Kidney glomerular epithelial cell (primary cell): ENCODE measurements around the gene DCD.
"Not testable (repeated sequence)": the region's sequence is repeated elsewhere in the genome, so short reads cannot be mapped to it uniquely, and the experiment has no call there.

Experiments used
- DNase-seq: peaks from one replicate; lab custom pipeline; 2025; lab: John Stamatoyannopoulos, UW

Gene DCD

DNA sequence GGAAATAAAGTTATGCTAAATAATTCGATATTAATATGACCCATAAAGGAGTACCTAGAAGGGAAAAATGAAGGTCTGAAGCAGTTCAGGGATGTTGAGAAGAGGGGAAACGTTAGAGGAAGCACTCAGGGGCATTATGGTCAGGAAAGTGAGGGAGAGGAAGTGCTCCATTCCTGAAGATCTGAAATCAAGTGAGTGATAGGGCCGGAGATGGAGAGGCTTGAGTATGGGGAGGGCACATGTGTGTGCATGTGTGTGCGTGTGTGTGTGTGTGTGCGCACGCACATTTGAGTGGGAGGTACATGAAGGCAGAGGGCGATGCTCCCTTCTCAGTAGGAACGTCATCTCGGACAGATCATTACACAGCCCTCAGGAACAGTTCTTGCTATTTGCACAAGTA lies 4.9 kb upstream of the DCD start:
- DNase-seq: no peak

DNA sequence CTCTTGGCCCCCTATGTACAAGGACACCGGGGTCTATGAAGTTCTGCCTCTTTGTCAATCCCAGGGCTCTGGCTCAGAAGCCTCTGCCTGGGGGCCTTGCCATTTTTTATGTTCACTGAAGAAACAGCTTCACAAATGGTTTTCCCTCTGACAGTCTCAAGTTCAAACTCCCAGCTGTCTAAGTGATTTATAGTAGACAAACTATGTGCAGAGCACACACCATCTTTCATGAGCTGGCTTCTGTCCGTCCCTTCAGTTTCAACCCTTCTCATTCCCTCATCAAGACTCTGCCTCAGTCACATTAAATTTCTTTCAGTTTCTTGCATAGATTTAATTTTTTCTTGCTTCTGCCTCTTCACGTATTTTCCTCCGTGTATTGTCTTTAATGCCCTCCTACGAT lies 2.7 kb upstream of the DCD start:
- DNase-seq: no peak

DNA sequence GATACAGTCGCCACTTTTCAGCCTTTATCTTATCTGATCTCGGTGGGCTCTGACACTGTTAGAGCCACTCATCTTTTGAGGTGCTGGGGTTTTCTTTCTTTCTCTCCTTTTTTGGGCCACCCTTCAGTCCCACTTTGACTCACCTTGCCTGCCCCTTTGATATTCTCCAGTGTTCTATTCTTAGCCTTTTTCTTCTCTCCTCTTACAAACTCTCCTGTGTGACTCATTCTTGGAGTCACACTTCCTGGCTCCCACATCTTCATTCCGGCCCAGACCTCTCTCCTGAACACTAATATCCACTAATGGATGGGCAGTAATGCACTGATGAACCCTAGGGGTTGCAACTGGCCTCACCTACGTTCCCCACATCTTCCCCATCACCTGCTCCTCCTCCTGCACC lies 2.2 kb upstream of the DCD start:
- DNase-seq: peak; percentile 43

DNA sequence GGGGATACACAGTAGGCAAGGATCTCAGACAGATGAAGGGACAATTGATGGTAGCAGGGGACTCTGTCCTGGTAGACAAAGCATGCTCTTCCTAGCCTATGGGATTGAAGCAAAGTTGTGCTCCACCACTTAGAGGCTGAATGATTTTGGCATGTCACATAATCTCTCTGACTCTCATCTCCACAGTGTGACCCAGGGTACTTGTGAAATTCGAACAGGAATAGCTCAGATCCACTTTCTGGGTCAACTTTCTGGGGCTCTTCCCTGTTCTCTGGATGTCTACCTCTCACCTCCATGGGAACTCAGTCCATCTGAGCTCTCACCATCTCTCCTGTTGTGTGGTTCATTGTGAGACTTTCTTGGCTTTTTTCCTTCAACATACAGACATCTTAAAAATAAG lies 1.7 kb upstream of the DCD start:
- no peak for DNase-seq

DNA sequence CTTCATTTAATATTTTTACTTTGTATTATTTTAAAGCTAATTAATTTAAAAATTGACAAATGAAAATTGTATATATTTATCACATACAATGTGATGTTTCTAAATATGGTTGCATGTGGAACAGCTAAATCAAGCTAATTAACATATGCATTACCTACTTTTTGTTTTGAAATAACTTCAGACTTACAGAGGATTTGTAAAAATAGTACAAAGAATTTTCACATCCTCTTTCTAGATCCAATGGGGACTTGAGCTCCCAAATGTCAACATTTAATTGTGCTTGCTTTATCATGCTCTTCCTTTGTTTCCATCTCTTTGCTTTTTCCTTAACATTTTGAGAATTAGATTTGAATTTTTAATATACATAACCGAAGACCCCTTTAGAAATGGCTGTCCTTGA lies 6.6 kb downstream of the DCD start:
- no peak for DNase-seq

DNA sequence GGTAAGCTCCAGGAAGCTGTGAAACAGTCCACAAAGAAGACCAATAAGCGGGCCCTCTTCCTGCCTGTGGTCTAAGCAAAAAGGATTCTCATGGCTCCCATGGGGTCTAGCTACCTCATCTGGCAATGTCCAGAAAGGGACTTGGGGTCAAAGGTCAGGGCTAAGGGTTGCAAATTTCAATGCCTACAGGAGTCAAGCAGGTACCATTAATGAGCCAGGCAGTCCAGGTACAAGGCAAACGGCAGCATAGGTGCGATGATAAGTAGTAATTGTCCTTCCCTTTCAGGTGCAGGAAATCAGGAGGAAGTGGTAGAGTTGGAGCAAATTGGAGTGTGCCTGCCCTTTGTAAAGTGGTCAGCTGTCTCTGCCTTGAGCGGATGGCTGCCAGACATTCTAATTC lies 7.1 kb downstream of the DCD start:
- no peak for DNase-seq

DNA sequence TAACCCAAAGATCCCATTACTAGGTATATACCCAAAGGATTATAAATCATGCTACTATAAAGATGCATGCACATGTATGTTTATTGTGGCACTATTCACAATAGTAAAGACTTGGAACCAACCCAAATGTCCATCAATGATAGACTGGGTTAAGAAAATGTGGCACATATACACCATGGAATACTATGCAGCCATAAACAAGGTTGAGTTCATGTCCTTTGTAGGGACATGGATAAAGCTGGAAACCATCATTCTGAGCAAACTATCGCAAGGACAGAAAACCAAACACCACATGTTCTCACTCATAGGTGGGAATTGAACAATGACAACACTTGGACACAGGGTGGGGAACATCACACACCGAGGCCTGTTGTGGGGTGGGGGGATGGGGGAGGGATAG lies 9.1 kb downstream of the DCD start:
- not testable (repeated sequence) for DNase-seq

DNA sequence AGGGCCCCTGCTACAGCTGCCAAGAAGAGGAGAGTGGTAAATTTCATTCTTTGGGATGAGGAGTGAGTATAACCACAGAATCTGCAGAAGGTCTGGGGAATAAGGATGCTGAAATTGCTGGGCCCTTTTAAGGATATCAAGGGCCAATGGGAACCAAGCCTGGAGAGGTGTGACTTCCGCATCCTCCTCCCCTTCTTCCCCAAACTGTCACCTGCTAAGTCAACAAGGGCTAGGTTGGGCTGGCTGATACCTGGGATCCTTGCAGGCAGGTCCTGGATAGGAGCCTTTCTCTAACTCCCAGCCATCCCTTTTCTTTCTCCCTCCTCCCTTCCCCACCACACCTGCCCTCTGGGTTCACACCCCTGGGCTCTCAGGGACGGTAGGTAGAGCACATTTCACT lies 13.4 kb downstream of the DCD start, which contains the start of gene LACRT:
Gene LACRT (minus strand): TSS at position 101 of the 400 bp plus-strand sequence. CDS start 54 bp downstream, at position 47.
- DNase-seq: no peak

DNA sequence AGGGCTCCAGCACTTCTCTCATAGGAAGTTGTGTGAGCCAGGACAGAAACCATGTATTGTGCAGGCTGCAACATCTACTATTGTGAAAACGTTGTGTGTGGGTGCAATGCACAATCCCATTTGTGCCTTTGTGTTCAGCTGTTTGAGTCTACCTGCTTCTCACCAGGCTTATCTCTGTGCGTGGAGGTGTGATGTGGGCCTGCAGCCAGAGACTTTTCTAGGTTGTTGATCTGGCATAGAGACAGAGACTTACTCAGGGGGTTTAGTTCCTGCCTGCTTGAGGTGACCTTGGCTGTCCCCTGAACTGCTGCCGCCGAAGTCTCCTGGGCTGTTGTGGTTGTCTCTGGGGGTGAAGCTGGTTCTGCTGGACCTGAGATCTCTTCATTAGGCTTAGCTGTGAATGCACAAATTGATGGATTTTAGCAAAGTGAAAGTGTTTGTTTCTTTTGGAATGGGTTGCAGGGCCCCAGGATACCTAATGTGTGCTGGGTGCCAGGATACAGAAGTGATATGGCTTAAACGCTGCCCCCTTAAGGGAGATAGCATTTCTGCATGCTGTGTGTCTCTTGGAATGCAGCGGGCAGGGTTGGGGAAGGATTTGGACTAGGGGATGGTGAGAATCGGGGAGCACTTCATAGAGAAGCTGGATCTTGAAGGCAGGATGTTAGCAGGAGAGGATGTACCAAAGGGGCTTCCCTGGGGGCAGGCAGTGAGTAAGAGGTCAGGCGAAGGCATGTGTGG lies 16.0 kb downstream of the DCD start:
- no peak for DNase-seq

DNA sequence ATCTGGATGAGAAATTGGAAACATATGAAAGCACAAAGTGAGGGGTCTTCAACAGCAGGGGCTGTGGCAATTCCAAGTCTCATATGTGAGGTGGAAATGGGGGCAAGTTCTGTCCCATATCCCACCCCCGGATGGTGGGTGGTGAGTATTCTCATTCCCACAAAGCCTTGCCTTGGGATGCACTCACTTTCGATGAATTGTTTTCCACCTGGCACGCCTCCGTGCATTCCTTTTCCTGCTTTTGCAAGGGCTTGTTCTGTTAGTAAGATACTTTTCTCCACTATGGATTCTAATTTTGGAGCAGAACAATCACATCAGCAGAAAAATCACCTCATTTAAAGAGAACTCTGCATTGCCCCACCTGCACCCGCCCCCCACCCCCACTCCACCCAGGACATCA lies 16.6 kb downstream of the DCD start:
- no peak for DNase-seq

DNA sequence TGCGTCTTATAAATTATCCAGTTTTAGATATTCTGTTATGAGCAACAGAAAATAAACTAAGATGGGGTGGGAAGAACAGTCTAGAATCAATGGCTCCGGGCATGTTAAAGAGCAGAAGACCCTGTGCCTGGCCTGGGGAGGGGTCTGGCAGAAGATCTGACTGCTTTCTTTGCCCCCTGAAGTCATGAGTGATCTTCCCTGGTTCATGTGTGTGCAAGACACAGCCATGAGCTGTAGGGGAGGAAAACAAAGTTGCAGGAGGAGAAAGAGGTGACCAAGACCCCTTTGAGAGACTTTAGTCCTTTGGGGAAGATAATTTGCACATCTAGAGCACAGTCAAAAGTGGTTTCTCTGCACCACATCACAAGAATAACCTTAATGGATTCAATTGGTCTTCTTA lies 18.2 kb downstream of the DCD start:
- no peak for DNase-seq

DNA sequence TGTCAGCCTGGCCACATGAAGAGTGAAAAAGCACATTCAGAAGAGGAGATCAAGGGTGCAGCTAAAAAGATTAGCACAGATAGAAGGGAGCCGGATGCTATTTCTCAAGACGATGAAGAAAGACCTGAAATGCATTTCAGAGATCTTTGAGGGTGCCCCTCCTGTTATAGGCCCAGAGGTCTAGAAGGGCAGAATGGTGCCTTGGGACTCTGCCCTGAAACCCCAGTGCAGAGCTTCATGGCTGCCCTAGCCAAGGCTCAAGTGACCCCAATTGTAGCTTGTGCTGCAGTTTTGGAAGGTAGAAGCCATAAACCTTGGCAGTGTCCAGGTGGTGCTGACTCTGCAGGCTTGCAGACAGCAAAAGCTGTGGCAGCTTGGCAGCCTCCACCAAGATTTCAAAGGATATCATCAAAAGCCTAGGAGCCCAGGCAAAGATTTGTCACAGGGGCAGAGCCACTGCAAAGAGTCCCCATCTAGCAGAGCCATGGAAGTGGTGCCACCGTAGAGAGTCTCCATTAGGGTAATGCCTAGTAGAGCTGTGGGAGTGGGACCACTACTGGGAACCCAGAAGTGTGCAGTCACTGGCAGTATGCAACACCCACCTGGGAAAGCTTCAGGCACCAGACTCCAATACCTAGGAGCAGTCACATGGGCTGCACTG lies 19.8 kb downstream of the DCD start:
- no peak for DNase-seq

DNA sequence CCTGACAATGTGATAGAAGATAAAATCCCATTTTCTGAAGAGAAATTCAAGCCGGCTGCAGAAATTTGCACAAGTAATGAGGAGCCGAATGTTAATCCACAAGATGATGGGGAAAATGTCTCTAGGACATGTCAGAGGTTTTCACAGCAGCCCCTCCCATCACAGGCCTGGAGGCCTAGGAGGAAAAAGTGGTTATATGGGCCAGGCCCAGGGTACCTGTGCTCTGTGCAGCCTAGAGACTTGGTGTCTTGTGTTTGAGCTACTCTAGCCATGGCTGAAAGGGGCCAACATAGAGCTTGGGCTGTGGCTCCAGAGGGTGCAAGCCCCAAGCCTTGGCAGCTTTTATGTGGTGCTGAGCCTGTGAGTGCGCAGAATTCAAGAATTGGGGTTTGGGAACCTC lies 20.9 kb downstream of the DCD start:
- no peak for DNase-seq

DNA sequence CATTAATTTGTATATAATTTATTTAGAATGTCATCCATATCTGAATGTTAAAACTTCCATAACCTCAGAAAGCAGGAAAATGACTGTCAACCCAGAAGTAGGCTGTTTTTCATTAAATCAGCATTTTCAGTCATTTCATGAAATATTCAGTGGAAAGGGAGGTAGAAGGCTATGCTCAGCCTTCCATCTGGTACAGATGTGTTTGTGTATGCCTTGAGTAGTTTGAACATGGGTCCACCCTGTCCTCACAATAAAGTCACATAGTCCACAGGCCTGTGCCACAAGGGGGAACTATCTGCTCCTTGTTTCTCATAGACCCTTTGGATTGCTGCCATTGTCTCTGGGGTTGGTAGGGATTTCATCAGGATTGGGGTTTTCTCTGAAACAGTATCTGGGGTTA lies 22.6 kb downstream of the DCD start:
- no peak for DNase-seq

DNA sequence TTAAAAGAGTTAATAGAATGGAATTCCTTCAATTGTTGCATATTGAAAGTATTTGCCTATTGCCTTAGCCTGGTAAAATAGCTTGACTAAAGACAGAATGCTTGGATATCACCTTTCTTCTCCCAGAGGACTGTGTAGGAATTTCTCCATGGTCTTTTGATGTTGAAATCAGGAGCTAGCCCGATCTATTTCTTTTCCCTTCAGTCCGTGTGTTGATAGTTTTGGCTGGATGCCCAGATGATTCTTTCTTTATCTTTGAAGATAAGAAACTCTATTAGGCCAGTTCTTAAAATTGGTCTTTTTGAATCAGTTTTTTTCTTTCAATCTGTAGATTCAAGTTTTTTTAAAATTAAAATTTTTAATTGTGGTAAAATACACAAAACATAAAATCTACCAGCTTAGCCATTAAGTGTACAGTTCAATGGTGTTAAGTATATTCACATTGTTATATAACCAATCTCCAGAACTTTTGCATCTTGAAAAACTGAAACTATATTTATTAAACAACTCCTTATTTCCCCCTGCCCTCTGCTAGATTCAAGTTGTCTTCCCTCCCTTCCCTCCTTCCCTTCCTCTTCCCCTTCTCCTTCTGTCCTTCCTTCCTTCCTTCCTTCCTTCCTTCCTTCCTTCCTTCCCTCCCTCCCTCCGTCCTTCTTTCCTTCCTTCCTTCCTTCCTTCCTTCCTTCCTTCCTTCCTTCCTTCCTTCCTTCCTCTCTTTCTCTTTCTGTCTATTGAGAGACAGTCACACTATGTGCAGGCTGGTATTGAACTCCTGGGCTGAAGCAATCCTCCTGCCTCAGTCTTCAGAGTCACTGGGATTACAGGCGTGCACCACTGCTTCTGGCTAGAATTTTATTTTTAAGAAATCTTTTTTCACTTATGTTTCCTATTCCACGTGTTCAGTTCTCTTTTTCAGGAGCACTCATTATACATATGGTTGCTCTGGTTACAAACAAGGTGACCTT lies 23.6 kb downstream of the DCD start:
- DNase-seq: no peak

DNA sequence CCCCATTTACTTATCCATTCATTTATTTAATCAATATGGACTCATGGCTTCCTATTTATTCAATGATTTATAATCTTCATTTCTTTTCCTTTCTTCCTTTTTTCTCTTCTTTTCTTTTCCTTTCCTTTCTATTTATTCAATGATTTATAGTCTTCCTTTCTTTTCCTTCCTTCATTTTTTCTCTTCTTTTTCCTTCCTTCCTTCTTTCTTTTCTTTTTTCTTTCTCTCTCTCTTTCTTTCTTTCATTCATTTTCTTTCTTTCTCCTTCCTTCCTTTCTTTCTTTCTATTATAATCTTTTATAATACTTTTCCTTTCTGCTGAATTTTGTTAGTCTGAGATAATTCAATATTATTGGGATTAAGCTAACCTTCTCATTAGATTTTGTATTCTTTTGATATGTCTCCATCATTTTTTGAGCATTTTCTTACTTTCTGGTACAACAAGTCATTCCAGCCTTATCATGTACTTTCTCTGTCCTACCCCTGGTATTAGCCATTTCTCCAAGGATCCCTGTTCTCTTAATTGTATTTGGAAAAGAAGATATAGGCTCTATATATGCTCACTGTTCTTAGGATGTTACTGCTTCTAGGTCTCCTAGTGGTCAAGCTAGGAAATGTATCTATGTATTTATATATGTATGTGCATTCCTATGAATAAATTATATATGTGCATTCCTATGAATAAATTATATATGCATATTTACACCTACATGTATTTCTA lies 25.5 kb downstream of the DCD start:
- no peak for DNase-seq

DNA sequence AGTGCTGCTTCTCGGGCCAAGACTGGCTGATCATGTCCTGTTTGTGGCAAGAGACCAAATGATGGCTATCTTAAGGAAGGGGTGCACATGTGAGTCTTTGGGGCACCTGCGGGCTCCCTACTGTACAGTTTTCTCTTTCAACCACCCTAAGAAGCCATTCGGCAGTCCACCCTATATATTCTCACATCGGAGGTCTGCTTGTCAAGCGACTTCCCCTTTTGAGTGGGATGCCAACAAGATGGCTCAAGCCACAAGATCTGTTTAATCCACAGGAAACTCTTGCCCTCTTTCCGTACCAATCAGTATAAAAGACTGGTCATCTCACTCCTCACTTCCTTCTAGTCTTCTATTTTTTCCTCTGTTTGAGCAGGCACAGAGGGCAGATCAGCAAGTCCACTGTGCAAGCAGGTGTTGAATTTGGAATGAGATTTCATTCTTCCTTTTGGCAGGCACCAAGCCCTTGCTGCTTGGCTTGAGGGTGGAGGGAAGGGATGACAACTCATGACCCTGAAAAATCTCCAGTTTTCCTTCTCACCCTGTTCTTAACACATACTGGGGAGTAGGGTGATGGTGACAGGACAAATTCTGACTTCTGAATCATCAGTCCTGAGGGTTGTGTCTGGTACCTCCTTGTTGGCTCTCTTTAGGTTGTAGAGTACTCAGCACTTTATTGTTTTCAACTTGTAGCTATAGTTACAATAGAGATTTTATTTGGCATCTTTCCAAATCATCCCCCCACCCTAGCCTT lies 31.1 kb downstream of the DCD start:
- DNase-seq: no peak

DNA sequence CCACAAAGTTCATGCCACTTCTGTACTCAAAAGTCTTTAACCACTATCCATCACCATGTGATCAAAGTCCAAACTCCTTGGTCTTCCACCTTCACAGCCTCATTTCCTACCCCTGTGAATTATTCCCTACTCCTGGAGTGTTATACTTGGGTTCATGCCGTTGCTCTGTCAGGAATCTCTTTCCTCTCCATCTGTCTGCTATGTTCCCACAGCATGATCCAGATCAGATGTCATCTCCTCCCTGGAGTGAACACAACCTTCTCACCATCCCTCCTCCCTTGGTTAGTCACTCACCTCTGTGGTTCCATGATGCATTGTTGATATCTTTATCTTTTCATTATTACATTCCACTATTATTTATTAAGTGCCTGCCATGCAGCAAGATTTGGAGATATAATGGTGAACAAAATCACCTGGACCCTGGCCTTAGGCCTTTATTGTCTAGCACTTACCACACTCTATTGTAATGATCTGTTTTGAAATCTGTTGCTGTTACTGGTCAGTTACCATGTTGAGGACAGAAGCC lies 35.9 kb downstream of the DCD start:
- no peak for DNase-seq

DNA sequence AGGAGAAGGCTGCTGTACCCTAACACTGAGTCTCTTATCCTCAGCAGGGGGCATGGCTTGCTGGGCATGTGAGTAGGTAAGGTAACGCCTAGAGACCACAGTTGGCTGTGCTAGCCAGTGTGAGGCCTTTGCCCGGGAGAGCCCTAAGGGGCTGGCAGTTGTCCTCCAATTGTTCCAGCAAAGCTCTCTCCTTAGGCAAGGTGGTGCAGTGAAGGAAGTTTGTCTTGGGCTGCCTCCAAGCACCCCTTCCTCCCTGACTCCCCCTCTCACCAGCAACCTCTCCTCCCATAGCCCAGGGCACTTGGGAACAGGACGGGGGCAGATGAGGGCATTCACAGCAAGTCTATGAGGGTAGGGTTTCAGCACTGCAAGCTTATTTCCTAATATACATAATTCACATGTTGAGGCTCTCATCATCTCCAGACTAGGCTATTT lies 36.4 kb downstream of the DCD start:
- no peak for DNase-seq

DNA sequence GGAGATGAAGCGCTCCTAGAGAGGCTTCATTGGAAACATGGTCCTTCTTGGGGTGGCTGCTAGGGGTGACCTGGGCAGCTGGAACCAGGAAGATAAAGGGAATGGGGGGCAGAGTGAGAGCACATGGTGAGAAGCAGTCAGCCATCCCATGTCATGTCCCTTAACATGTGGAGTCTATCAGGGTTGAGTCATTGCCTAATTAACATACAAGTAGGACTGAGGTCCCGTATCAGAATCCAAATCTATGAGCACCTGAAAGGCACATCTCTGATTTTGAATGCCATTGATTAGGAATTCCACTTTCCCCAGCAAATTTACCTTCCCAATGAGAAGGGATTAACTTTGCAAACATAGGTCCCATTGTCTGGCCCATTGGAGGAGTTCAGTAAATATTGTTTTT lies 39.4 kb downstream of the DCD start:
- no peak for DNase-seq

DNA sequence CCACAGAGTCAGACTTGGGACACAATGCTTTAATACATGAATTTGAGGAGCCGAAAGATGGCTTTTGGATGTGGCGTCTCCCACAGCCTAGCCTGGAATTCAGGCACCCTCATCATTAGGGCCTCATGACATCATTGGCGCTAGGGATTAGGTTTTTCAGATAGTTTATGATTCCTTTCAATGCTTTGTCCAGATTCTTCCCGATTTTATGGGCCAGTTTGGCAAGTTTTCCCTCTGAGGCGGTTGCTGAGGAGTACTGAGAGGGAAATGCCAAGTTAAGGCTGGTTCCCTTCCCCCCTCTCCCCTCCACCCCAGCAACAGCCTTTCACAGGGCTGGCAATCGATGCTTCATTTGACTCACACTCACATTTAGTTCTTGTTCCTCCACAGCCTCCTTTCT lies 40.0 kb downstream of the DCD start:
- DNase-seq: no peak
